IMR-90 (cell line): ENCODE results near the gene TRAF4.

Source experiments
- POLR2A ChIP-seq: IDR thresholded peaks from 2 replicates; pipeline ENCODE4 v1.6.1; 2012; ENCODE audit warnings: mild to moderate bottlenecking, low read depth, low read length
- RFX5 ChIP-seq: IDR thresholded peaks from 2 replicates; pipeline ENCODE4 v1.8.0; 2012; ENCODE audit warnings: low read depth, mild to moderate bottlenecking, low read length, moderate library complexity
- TF ChIP-seq, protein P1 (sequence below): conservative IDR thresholded peaks from 2 replicates; pipeline ENCODE4 v1.5.1; 2012; ENCODE audit warnings: mild to moderate bottlenecking, low read depth, low read length, improper control_type of control experiment

DNA sequence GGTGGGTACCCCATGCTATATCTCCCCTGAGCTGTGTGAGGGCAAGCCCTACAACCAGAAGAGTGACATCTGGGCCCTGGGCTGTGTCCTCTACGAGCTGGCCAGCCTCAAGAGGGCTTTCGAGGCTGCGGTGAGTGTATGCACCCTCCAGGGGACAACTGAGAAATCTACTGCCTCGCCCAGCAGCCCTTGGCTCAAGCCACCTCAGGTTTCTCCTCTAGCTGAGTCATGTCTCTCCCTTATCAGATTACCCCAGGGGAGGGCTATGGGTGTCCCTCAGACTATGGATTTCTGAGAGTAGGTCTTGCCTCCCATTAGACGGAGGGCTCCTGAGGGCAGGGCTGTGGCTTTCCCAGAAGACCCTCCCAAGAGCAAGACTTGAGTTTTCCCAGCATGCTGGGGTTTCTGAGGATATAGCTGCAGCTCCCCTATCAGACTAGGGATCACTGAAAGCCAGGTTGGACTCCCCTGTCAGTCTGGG lies 8.5 kb upstream of the TRAF4 start:
- TF ChIP-seq POLR2A = no peak
- TF ChIP-seq, protein P1, sequence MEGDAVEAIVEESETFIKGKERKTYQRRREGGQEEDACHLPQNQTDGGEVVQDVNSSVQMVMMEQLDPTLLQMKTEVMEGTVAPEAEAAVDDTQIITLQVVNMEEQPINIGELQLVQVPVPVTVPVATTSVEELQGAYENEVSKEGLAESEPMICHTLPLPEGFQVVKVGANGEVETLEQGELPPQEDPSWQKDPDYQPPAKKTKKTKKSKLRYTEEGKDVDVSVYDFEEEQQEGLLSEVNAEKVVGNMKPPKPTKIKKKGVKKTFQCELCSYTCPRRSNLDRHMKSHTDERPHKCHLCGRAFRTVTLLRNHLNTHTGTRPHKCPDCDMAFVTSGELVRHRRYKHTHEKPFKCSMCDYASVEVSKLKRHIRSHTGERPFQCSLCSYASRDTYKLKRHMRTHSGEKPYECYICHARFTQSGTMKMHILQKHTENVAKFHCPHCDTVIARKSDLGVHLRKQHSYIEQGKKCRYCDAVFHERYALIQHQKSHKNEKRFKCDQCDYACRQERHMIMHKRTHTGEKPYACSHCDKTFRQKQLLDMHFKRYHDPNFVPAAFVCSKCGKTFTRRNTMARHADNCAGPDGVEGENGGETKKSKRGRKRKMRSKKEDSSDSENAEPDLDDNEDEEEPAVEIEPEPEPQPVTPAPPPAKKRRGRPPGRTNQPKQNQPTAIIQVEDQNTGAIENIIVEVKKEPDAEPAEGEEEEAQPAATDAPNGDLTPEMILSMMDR = no peak
- no peak for TF ChIP-seq RFX5
